ENCODE results near the gene RNF150.

- TF ChIP-seq CTCF (IDR thresholded peaks at IDR 0.05; ENCODE audit: insufficient read depth, low read length), result no peak
- no peak for TF ChIP-seq POLR2AphosphoS5 (IDR thresholded peaks at IDR 0.05; ENCODE audit: low read depth)
- TF ChIP-seq REST (IDR thresholded peaks at IDR 0.05; ENCODE audit: insufficient replicate concordance, low read depth), result no peak
Observed at GRCh38 chr4:140816806-140817510, 316.3 kb downstream of the RNF150 start.
